HG02852 (cell line): ENCODE data around the gene PRMT7.
A peak's percentile ranks its signal among the peaks of the same experiment; 100 is the strongest.

Source experiments
- ATAC-seq: cut with Tn5 transposase; IDR thresholded peaks from one replicate; pipeline ENCODE4 v1.9.1; 2021; ENCODE audit warnings: mild to moderate bottlenecking, moderate library complexity; ENCODE audit not compliant: unreplicated experiment

The PRMT7 gene

GRCh38 chr16:68345958-68346635 lies 35.3 kb downstream of the PRMT7 start:
- no peak for ATAC-seq

GRCh38 chr16:68346892-68347480 lies 36.2 kb downstream of the PRMT7 start:
- no peak for ATAC-seq

- ATAC-seq: no peak
These were observed 36.8 kb downstream of the PRMT7 start for GRCh38 chr16:68347605-68348004.

GRCh38 chr16:68348639-68349445 lies 38.0 kb downstream of the PRMT7 start:
- no peak for ATAC-seq

GRCh38 chr16:68349838-68350410 lies 39.1 kb downstream of the PRMT7 start:
- no peak for ATAC-seq

- no peak for ATAC-seq
These were observed 40.1 kb downstream of the PRMT7 start for GRCh38 chr16:68350813-68351350.

- no peak for ATAC-seq
These were observed 40.6 kb downstream of the PRMT7 start for GRCh38 chr16:68351463-68351862.

- ATAC-seq: no peak
These were observed 41.2 kb downstream of the PRMT7 start for GRCh38 chr16:68351991-68352431.

GRCh38 chr16:68353366-68353765 lies 42.5 kb downstream of the PRMT7 start:
- ATAC-seq: no peak

- ATAC-seq: no peak
These were observed 44.0 kb downstream of the PRMT7 start for GRCh38 chr16:68354816-68355215.

- no peak for ATAC-seq
These were observed 44.8 kb downstream of the PRMT7 start for GRCh38 chr16:68355447-68356248.

- peak; percentile 84 for ATAC-seq
These were observed 45.6 kb downstream of the PRMT7 start for GRCh38 chr16:68356249-68356918.

- no peak for ATAC-seq
These were observed 46.1 kb downstream of the PRMT7 start for GRCh38 chr16:68356919-68357286.

- ATAC-seq: no peak
These were observed 46.7 kb downstream of the PRMT7 start for GRCh38 chr16:68357521-68357922.

GRCh38 chr16:68357923-68358322 lies 47.1 kb downstream of the PRMT7 start:
- no peak for ATAC-seq

GRCh38 chr16:68358951-68359350 lies 48.1 kb downstream of the PRMT7 start:
- no peak for ATAC-seq

GRCh38 chr16:68359398-68360191 lies 48.8 kb downstream of the PRMT7 start:
- ATAC-seq: no peak

- no peak for ATAC-seq
These were observed 49.7 kb downstream of the PRMT7 start for GRCh38 chr16:68360547-68360946.

GRCh38 chr16:68360956-68361355 lies 50.1 kb downstream of the PRMT7 start:
- no peak for ATAC-seq
